Measurements from ENCODE around the gene PRRC2C. TPM values are rescaled to one million over a fixed set of nuclear protein-coding genes. Genes with fewer than 3 reads are reported as not detected.

Gene PRRC2C
- total RNA-seq, 2 donors from 2014 or later: 136 to 142 TPM

DNA sequence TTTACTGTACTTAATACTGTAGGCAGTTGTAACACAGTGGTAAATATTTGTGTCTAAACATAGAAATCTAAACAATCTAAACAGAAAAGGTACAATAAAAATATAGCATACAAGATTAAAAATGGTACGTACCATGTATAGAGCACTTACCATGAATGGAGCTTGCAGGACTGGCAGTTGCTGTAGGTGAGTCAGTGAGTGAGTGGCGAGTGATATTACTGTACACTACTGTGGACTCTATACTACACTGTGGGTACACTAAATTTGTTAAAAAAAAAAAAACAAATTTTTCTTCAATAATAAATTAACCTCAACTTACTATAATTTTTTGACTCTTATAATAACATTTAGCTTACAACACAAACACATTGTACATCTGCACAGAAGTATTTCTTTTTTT, 97.3 kb downstream of the PRRC2C start:
- intact Hi-C loops (cut with DNase I): loop anchor here (10.0 kb wide), 1 partner anchor 48 kb away; no protein-coding TSS in a partner anchor
- TF ChIP-seq, protein P1, sequence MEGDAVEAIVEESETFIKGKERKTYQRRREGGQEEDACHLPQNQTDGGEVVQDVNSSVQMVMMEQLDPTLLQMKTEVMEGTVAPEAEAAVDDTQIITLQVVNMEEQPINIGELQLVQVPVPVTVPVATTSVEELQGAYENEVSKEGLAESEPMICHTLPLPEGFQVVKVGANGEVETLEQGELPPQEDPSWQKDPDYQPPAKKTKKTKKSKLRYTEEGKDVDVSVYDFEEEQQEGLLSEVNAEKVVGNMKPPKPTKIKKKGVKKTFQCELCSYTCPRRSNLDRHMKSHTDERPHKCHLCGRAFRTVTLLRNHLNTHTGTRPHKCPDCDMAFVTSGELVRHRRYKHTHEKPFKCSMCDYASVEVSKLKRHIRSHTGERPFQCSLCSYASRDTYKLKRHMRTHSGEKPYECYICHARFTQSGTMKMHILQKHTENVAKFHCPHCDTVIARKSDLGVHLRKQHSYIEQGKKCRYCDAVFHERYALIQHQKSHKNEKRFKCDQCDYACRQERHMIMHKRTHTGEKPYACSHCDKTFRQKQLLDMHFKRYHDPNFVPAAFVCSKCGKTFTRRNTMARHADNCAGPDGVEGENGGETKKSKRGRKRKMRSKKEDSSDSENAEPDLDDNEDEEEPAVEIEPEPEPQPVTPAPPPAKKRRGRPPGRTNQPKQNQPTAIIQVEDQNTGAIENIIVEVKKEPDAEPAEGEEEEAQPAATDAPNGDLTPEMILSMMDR (IDR thresholded peaks at IDR 0.05): no peak
- no peaks in the 10 kb centered on the region for H3K27me3 ChIP-seq
- no peak overlapping the region for H3K27ac ChIP-seq
- no peak overlapping the region for H3K4me3 ChIP-seq
- DNase-seq: no peak
- no peaks in the 10 kb centered on the region for H3K9me3 ChIP-seq
- no peaks in the 10 kb centered on the region for H3K4me1 ChIP-seq
- H3K36me3 ChIP-seq: peaks cover 25% of the 10 kb centered on the region
- no peak overlapping the region for H3K9ac ChIP-seq (ENCODE audit: low read depth in 2 of 2, low read length in 2 of 2)

DNA sequence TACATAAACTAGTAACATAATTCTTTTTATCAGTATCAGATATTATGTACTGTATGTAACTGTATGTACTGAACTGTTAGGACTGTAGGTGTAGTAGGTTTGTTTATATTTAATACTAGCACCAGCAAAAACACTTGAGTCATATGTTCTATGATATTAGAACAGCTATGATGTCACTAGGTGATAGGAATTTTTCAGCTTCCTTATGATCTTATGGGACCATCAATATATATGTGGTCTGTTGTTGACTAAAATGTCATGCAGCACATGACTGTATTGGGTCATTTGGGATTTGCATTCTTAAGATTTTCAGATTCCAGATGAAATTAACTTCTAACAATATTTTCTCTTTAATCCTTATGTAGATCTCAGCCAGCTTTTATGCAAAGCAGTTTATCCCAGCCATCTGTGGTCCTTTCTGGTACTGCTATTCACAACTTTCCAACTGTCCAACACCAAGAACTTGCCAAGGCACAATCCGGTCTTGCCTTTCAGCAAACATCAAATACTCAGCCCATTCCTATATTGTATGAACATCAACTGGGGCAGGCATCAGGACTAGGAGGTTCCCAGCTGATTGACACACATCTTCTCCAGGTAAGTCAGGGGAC, 98.4 kb downstream of the PRRC2C start:
- Histone ChIP-seq H3K9ac (ENCODE audit: low read depth in 2 of 2, low read length in 2 of 2) (no peak overlapping the region), H3K36me3 (peaks cover 22% of the 10 kb centered on the region), H3K4me1 (no peaks in the 10 kb centered on the region), H3K9me3 (no peaks in the 10 kb centered on the region), H3K4me3 (no peak overlapping the region), H3K27ac (no peak overlapping the region), H3K27me3 (no peaks in the 10 kb centered on the region)
- no peak for DNase-seq
- intact Hi-C loops (cut with DNase I): loop anchor here (10.0 kb wide), 1 partner anchor 49 kb away; no protein-coding TSS in a partner anchor
- TF ChIP-seq, protein P1 (IDR thresholded peaks at IDR 0.05): no peak

- Histone ChIP-seq H3K27ac (no peak overlapping the region), H3K9ac (ENCODE audit: low read depth in 2 of 2, low read length in 2 of 2) (no peak overlapping the region), H3K36me3 (peaks cover 19% of the 10 kb centered on the region), H3K27me3 (no peaks in the 10 kb centered on the region), H3K4me3 (no peak overlapping the region), H3K4me1 (no peaks in the 10 kb centered on the region), H3K9me3 (no peaks in the 10 kb centered on the region)
- no peak for DNase-seq
- intact Hi-C loops (cut with DNase I): loop anchor here (10.0 kb wide), 1 partner anchor 51 kb away; no protein-coding TSS in a partner anchor
- TF ChIP-seq, protein P1 (IDR thresholded peaks at IDR 0.05): no peak
These were observed 100.4 kb downstream of the PRRC2C start for GRCh38 chr1:171585715-171586114.

DNA sequence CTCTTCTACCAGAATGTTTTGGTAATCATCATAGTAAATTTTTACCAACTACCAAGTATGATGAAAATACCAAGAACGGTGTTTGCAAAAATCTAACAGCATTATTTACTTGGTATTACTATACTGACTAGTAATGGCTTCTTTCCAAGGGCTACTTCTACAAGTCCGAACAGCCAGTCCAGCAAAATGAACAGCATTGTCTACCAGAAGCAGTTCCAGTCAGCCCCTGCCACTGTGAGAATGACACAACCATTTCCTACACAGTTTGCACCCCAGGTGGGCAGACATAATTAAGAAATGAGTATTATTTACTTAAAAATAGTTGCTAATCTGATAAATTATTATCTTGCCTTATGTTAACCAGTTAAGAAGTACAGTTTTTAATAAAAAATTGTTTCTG, 102.9 kb downstream of the PRRC2C start:
- H3K27ac ChIP-seq: no peak overlapping the region
- H3K9ac ChIP-seq (ENCODE audit: low read depth in 2 of 2, low read length in 2 of 2): no peak overlapping the region
- peaks cover 23% of the 10 kb centered on the region for H3K36me3 ChIP-seq
- no peaks in the 10 kb centered on the region for H3K9me3 ChIP-seq
- intact Hi-C loops (cut with DNase I): loop anchor here (10.0 kb wide), 1 partner anchor 53 kb away; no protein-coding TSS in a partner anchor
- DNase-seq: no peak
- no peaks in the 10 kb centered on the region for H3K4me1 ChIP-seq
- no peaks in the 10 kb centered on the region for H3K27me3 ChIP-seq
- TF ChIP-seq, protein P1 (IDR thresholded peaks at IDR 0.05): no peak
- H3K4me3 ChIP-seq: no peak overlapping the region

DNA sequence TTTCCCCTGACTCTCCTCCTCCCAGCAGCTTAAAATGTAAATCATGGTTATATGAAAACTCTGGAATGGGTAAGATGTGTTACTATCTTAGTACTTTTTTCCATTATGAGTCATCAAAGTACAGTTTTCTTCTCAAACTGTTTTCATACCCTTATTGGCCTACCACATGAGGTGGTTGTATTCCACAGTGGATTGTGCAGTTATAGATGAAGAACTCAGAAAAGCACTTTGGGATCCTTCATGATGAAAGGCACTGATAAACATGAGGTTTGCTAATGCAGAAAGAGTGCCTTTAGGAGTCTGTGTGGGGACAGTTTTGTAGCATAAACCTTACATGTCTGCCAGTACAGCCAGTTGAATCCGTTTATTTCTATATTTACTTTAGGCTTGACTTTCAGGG, 104.7 kb downstream of the PRRC2C start:
- H3K27me3 ChIP-seq: no peaks in the 10 kb centered on the region
- H3K36me3 ChIP-seq: peaks cover 17% of the 10 kb centered on the region
- TF ChIP-seq, protein P1 (IDR thresholded peaks at IDR 0.05): no peak
- no peak overlapping the region for H3K27ac ChIP-seq
- H3K9ac ChIP-seq (ENCODE audit: low read depth in 2 of 2, low read length in 2 of 2): no peak overlapping the region
- no peak overlapping the region for H3K4me3 ChIP-seq
- no peaks in the 10 kb centered on the region for H3K9me3 ChIP-seq
- DNase-seq: no peak
- no peaks in the 10 kb centered on the region for H3K4me1 ChIP-seq
- intact Hi-C loops (cut with DNase I): no loop called here

All from colonic mucosa (tissue), 4 donors.